CD14-positive monocyte (primary cell): Measurements from ENCODE around the gene RRP9. TPM values are rescaled to one million over a fixed set of nuclear protein-coding genes. Genes with fewer than 3 reads are reported as not detected.

ENCODE experiments used
- DNase-seq, 3 donors: peaks; one replicate each; pipeline ENCODE4 v3.0.0-alpha.2; 2011 to 2022
- H2AFZ ChIP-seq: 2 replicates; pipeline ENCODE4 v1.6.0; 2012; ENCODE audit warnings: mild to moderate bottlenecking, low read depth, low read length, inconsistent platforms; ENCODE audit not compliant: insufficient read depth, poor library complexity, severe bottlenecking
- H3K27ac ChIP-seq, 2 donors: 1 replicate in 1 of 2; 2 replicates in 1 of 2; pipeline ENCODE4 v1.5.1; 2012 to 2013; ENCODE audit warnings: low read length in 2 of 2, control low read depth in 1 of 2, inconsistent platforms in 1 of 2, low read depth in 1 of 2, mild to moderate bottlenecking in 1 of 2
- H3K27me3 ChIP-seq, 2 donors: one replicate each; pipeline versions ENCODE4 v1.6.0 to v1.6.1; 2011 to 2013; ENCODE audit warnings: low read length in 2 of 2; ENCODE audit not compliant: control insufficient read depth in 2 of 2, insufficient read depth in 2 of 2
- H3K36me3 ChIP-seq, 2 donors: replicated peaks in 1 of 2; 1 replicate in 1 of 2; 2 replicates in 1 of 2; pipeline versions ENCODE4 v1.5.1 to v1.6.1; 2012 to 2013; ENCODE audit warnings: low read length in 2 of 2, control low read depth in 1 of 2, inconsistent platforms in 1 of 2, mild to moderate bottlenecking in 1 of 2; ENCODE audit not compliant: insufficient read depth in 2 of 2, control insufficient read depth in 1 of 2
- H3K4me1 ChIP-seq, 2 donors: 1 replicate in 1 of 2; 2 replicates in 1 of 2; pipeline versions ENCODE4 v1.5.1 to v1.6.1; 2012 to 2013; ENCODE audit warnings: low read length in 2 of 2, control low read depth in 1 of 2, inconsistent platforms in 1 of 2, mild to moderate bottlenecking in 1 of 2, moderate library complexity in 1 of 2; ENCODE audit not compliant: insufficient read depth in 2 of 2, control insufficient read depth in 1 of 2
- H3K4me2 ChIP-seq: replicated peaks from 2 replicates; pipeline ENCODE3; 2012; ENCODE audit warnings: low read length, moderate library complexity, mild to moderate bottlenecking; ENCODE audit not compliant: poor library complexity, severe bottlenecking; ENCODE audit errors: extremely low read depth
- H3K4me3 ChIP-seq, 3 experiments: fragments of 200-600 bp in 1 of 3; sonication (generic) in 1 of 3; replicated peaks in 1 of 3; 1 replicate in 2 of 3; 2 replicates in 1 of 3; pipeline ENCODE4 v1.5.1; 2011 to 2013; ENCODE audit warnings: low read length in 3 of 3, mild to moderate bottlenecking in 3 of 3, control low read depth in 2 of 3, low read depth in 2 of 3, inconsistent platforms in 1 of 3, moderate library complexity in 1 of 3
- H3K79me2 ChIP-seq: 2 replicates; pipeline ENCODE4 v1.6.0; 2012; ENCODE audit warnings: mild to moderate bottlenecking, control low read depth, inconsistent platforms, low read length, moderate library complexity; ENCODE audit not compliant: insufficient read depth
- H3K9ac ChIP-seq: 2 replicates; pipeline ENCODE4 v1.6.0; 2017; ENCODE audit warnings: low read length, mild to moderate bottlenecking; ENCODE audit not compliant: insufficient read depth, poor library complexity, severe bottlenecking
- H3K9me3 ChIP-seq, 2 donors: replicated peaks in 1 of 2; 1 replicate in 1 of 2; 2 replicates in 1 of 2; pipeline versions ENCODE4 v1.5.1 to v1.6.1; 2012 to 2013; ENCODE audit warnings: low read length in 2 of 2, control low read depth in 1 of 2; ENCODE audit not compliant: control insufficient read depth in 1 of 2, insufficient read depth in 1 of 2
- H4K20me1 ChIP-seq: 2 replicates; pipeline ENCODE4 v1.6.0; 2012; ENCODE audit warnings: mild to moderate bottlenecking, low read length, control low read depth, moderate library complexity; ENCODE audit not compliant: insufficient read depth
- H3K27ac Mint-ChIP-seq, 7 donors: one replicate each; pipeline ENCODE4 v1.8.0; 2020; ENCODE audit warnings: mild to moderate bottlenecking in 7 of 7, mixed read lengths in 7 of 7, moderate library complexity in 6 of 7, inconsistent platforms in 2 of 7
- H3K27me3 Mint-ChIP-seq, 3 donors: one replicate each; pipeline ENCODE4 v1.8.0; 2021 to 2022; ENCODE audit warnings: low read depth in 3 of 3, mild to moderate bottlenecking in 3 of 3, mixed read lengths in 3 of 3, moderate library complexity in 3 of 3, inconsistent platforms in 1 of 3
- H3K36me3 Mint-ChIP-seq, 2 donors: one replicate each; pipeline ENCODE4 v1.8.0; 2020; ENCODE audit warnings: mixed read lengths in 2 of 2, inconsistent platforms in 1 of 2, mild to moderate bottlenecking in 1 of 2
- H3K4me1 Mint-ChIP-seq: one replicate; pipeline ENCODE4 v1.8.0; 2020; ENCODE audit warnings: mild to moderate bottlenecking, mixed read lengths
- H3K4me3 Mint-ChIP-seq, 2 donors: one replicate each; pipeline ENCODE4 v1.8.0; 2020; ENCODE audit warnings: mild to moderate bottlenecking in 2 of 2, mixed read lengths in 2 of 2, moderate library complexity in 1 of 2
- H3K9me3 Mint-ChIP-seq, 7 donors: one replicate each; pipeline ENCODE4 v1.8.0; 2020 to 2022; ENCODE audit warnings: mixed read lengths in 7 of 7, mild to moderate bottlenecking in 6 of 7, moderate library complexity in 6 of 7, inconsistent platforms in 2 of 7
- CTCF ChIP-seq: fragments of 200-600 bp; IDR thresholded peaks from one replicate; pipeline ENCODE4 v1.8.0; 2022; ENCODE audit warnings: antibody characterized with exemption, mild to moderate bottlenecking
- WGBS: methylation state at CpG from one replicate; pipeline ENCODE4 v1.1.5; 2013; ENCODE audit warnings: missing lambda C conversion rate; ENCODE audit not compliant: insufficient coverage; 5-methylcytosine and 5-hydroxymethylcytosine counted together
- intact Hi-C, 2 donors: fragments of 100-400 bp; cut with micrococcal nuclease; formaldehyde crosslinking; loops; one replicate each; pipeline versions ENCODE4 v1.15.0 to v1.15.1; 2023
- polyA plus RNA-seq, 3 donors: library from polyadenylated mRNA; depleted of rRNA in 1 of 3; unstranded in 2 of 3; stranded (reverse) in 1 of 3; fragments of 300-500 nt in 2 of 3; fragments of >200 nt in 1 of 3; fragmentation: Illumina TruSeq in 2 of 3; gene quantifications; 1 replicate in 2 of 3; 2 replicates in 1 of 3; pipeline ENCODE4 v1.2.3, GENCODE V29; 2012 to 2021

Gene RRP9
- polyA plus RNA-seq, 3 donors, result 6.7 to 10.4 (median 9.9) TPM

GRCh38 chr3:51947215-51947900 is 5.7 kb upstream of the RRP9 start:
- Histone ChIP-seq H3K36me3 (no peaks in the 10 kb centered on the region), H3K9ac (no peak overlapping the region), H3K9me3 (no peaks in the 10 kb centered on the region), H3K79me2 (no peaks in the 10 kb centered on the region), H3K4me1 (peaks cover 9 to 12% of the 10 kb centered on the region in 2 donors), H3K4me3 (no peak overlapping the region), H4K20me1 (no peaks in the 10 kb centered on the region), H2AFZ (no peak overlapping the region), H3K27ac (no peak overlapping the region), H3K27me3 (no peaks in the 10 kb centered on the region), H3K4me2 (no peak overlapping the region)
- TF ChIP-seq CTCF, result no peak
- DNase-seq, result no peak
- no peaks in the 10 kb centered on the region for H3K36me3 Mint-ChIP-seq
- H3K27ac Mint-ChIP-seq, result no peak overlapping the region
- H3K27me3 Mint-ChIP-seq, result peaks cover 0 to 4% (median 2%) of the 10 kb centered on the region in 3 donors
- peaks cover 11% of the 10 kb centered on the region for H3K4me1 Mint-ChIP-seq
- H3K9me3 Mint-ChIP-seq, result peaks cover 0 to 1% (median 0%) of the 10 kb centered on the region in 7 donors
- intact Hi-C loops, result no loop called here
- no peak overlapping the region for H3K4me3 Mint-ChIP-seq
- 87% methylated on average over 10 of the region's 13 CpGs for WGBS

GRCh38 chr3:51946796-51947195 is 5.1 kb upstream of the RRP9 start:
- Histone ChIP-seq H3K27ac (no peak overlapping the region), H2AFZ (no peak overlapping the region), H3K79me2 (no peaks in the 10 kb centered on the region), H3K36me3 (no peaks in the 10 kb centered on the region), H3K4me2 (no peak overlapping the region), H4K20me1 (no peaks in the 10 kb centered on the region), H3K4me1 (peaks cover 12 to 15% of the 10 kb centered on the region in 2 donors), H3K4me3 (no peak overlapping the region), H3K9ac (no peak overlapping the region), H3K9me3 (no peaks in the 10 kb centered on the region), H3K27me3 (no peaks in the 10 kb centered on the region)
- no peaks in the 10 kb centered on the region for H3K36me3 Mint-ChIP-seq
- peaks cover 12% of the 10 kb centered on the region for H3K4me1 Mint-ChIP-seq
- H3K27ac Mint-ChIP-seq, result peak overlapping the region in 1 of 7 donors; percentile 81
- no peak for DNase-seq
- intact Hi-C loops, result no loop called here
- peaks cover 0 to 1% (median 0%) of the 10 kb centered on the region in 7 donors for H3K9me3 Mint-ChIP-seq
- TF ChIP-seq CTCF, result no peak
- H3K27me3 Mint-ChIP-seq, result peaks cover 0 to 4% (median 2%) of the 10 kb centered on the region in 3 donors
- WGBS, result 100% methylated on average over 1 of the region's 4 CpGs
- H3K4me3 Mint-ChIP-seq, result no peak overlapping the region
